ENCODE measurements around the gene MFAP5. TPM values are rescaled to one million over a fixed set of nuclear protein-coding genes. Genes with fewer than 3 reads are reported as not detected.
A peak's percentile ranks its signal among the peaks of the same experiment; 100 is the strongest.

MFAP5 gene
- total RNA-seq, 1 experiment from 2014 or later, result 0.96 TPM

GRCh38 chr12:8699714-8700113 lies 37.1 kb upstream of the MFAP5 start:
- no peak for ATAC-seq
- Mint-ChIP-seq H3K9me3 (no peaks in the 10 kb centered on the region), H3K4me1 (peaks cover 56% of the 10 kb centered on the region), H3K4me3 (peak overlapping the region; percentile 79), H3K36me3 (peaks cover 14% of the 10 kb centered on the region), H3K27ac (peak overlapping the region; percentile 91), H3K27me3 (ENCODE audit: low read depth) (no peaks in the 10 kb centered on the region)
- ChIA-PET CTCF (interaction anchor here (1.4 to 2.7 kb wide), 2 partner anchors 18 to 124 kb away, joined by 4 to 13 read pairs; no protein-coding TSS in a partner anchor), POLR2A (no interaction called here)
- TF ChIP-seq MYBL2 (CRISPR knock-in tag; IDR thresholded peaks at IDR 0.05) (no peak), AR (CRISPR knock-in tag; IDR thresholded peaks at IDR 0.05) (no peak), SMAD4 (CRISPR knock-in tag; IDR thresholded peaks at IDR 0.05) (no peak), NR3C1 (CRISPR knock-in tag; conservative IDR thresholded peaks at IDR 0.05; ENCODE audit: low read depth) (no peak), PRRX2 (CRISPR knock-in tag; IDR thresholded peaks at IDR 0.05) (no peak), HMGXB4 (CRISPR knock-in tag; IDR thresholded peaks at IDR 0.05) (no peak), FOXP1 (CRISPR knock-in tag; IDR thresholded peaks at IDR 0.05; ENCODE audit: borderline replicate concordance) (no peak), KAT7 (CRISPR knock-in tag; IDR thresholded peaks at IDR 0.05; ENCODE audit: borderline replicate concordance) (no peak), ARID4B (CRISPR knock-in tag; IDR thresholded peaks at IDR 0.05; ENCODE audit: borderline replicate concordance) (no peak)
- no peak for DNase-seq (ENCODE audit: low spot score)

GRCh38 chr12:8698879-8699278 lies 36.3 kb upstream of the MFAP5 start:
- no peaks in the 10 kb centered on the region for H3K27me3 Mint-ChIP-seq (ENCODE audit: low read depth)
- H3K4me1 Mint-ChIP-seq, result peaks cover 57% of the 10 kb centered on the region
- no peak for ATAC-seq
- DNase-seq (ENCODE audit: low spot score), result no peak
- no peaks in the 10 kb centered on the region for H3K9me3 Mint-ChIP-seq
- CTCF ChIA-PET, result no interaction called here
- peak overlapping the region; percentile 79 for H3K4me3 Mint-ChIP-seq
- no peak for TF ChIP-seq HMGXB4 (CRISPR knock-in tag; IDR thresholded peaks at IDR 0.05)
- no peak for TF ChIP-seq NFYB (CRISPR knock-in tag; conservative IDR thresholded peaks at IDR 0.05; ENCODE audit: low read depth)
- TF ChIP-seq AFF4 (CRISPR knock-in tag; IDR thresholded peaks at IDR 0.05; ENCODE audit: borderline replicate concordance), result no peak
- no peak for TF ChIP-seq GTF2I (CRISPR knock-in tag; conservative IDR thresholded peaks at IDR 0.05)
- POLR2A ChIA-PET, result no interaction called here
- peak overlapping the region; percentile 64; the same call in 1 of the 2 replicates for H3K27ac Mint-ChIP-seq
- H3K36me3 Mint-ChIP-seq, result peaks cover 14% of the 10 kb centered on the region

All from WTC11 (cell line).